EH (cell line): ENCODE results near the gene MFSD11.

ENCODE experiments used
- DNase-seq: peaks from one replicate; pipeline ENCODE4 v3.0.0-alpha.2; 2015; ENCODE audit warnings: low read depth

The MFSD11 gene

GRCh38 chr17:76748657-76749056 lies 10.7 kb downstream of the MFSD11 start:
- no peak for DNase-seq

- no peak for DNase-seq
Measured at GRCh38 chr17:76751416-76751993, 13.6 kb downstream of the MFSD11 start.

DNA sequence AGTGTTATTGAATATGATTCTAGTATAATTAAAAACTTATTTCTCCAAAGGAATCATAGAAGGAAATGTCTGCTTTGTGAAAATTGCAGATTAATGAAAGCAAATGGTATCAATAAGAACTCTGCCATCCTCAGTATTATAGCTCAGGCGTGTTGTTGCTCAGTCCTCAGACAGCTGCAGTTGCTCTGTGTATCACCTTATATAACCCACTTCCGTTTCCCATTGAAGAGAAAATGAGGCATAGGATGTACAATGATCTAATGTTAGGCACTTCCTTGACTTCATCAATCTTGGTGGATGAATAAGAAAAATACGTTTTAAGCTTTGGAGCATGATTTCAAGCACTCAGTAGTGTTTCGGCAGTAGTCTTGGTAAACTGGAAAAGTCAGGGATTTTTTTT lies 14.1 kb downstream of the MFSD11 start:
- no peak for DNase-seq

GRCh38 chr17:76753061-76753961 lies 15.4 kb downstream of the MFSD11 start:
- DNase-seq: no peak

- no peak for DNase-seq
Measured at GRCh38 chr17:76755285-76755684, 17.4 kb downstream of the MFSD11 start.

DNA sequence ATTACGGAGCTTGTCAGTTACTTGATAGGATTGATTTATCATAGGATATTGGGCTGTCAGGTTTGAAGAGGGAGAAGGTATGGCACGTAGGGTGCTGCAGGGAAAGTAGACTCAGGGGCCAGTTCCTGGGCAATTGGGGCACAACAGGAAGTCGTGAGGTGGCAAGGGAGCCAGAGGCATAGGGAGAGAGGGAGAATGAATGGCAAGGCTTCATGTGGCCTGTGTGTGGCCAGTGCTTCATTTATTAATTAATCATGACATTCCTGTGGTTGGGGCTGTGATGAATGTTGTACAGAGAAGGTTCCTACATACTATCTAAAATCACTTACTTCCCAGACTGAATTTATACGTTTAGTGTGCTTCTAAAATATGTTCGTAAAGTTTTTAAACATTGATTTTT lies 19.3 kb downstream of the MFSD11 start:
- peak; percentile 23 for DNase-seq

GRCh38 chr17:76758570-76758969 lies 20.7 kb downstream of the MFSD11 start:
- no peak for DNase-seq

DNA sequence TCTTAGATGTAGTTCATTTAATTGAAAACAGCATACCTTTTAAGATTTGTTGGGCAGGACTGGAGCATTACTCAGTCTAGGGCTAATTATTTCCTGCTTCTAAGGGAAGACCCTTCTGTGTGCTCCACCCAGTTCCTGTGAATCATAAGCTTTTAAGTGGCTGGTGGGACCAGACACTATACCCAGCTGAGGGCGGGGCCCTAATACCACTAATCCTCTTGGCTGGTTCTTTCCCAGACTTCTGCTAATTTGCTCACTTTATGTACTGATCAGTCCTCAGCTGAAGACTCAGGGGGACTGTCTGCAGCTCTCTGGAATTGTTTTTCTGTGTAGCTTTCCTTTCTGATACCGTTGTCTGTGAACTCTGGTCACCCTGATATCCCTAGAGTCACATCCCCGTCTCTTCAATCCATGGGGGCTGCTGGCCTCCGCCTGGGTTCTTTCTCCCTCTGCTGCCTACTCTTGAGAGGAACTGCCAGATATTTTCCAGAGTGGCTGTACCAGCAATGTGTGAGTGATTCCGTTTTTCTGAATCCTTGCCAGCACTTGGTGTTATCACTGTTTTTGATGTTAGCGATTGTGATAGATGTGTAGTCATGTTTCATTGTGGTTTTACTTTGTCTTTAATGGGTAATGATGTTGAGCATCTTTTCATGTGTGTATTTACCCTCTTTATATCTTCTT lies 35.1 kb downstream of the MFSD11 start:
- DNase-seq: peak; percentile 93

DNA sequence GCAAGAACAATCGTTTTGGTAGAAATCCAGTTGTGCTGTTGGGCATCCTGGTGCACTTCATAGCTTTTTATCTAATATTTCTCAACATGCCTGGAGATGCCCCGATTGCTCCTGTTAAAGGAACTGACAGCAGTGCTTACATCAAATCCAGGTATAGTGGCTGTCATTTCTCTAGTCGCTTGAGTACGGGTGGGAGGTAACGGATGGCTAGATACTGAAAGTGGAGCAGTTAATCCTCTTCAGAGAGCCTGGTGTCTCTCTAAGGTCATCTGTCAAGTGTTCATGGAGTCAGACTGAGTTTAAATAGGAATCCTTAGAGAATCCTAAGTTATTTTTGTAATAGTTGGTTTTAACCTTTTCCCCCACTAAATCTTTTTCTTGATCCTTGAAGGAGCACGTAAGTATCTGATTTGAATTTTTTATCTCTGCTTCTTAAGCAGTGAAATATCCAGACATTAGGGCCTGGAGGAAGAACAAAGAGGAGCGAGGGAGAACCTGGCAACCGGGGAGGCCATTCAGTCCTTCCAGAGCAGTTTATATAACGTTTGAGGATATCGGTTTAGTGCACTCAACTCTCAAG lies 37.2 kb downstream of the MFSD11 start:
- DNase-seq: no peak

DNA sequence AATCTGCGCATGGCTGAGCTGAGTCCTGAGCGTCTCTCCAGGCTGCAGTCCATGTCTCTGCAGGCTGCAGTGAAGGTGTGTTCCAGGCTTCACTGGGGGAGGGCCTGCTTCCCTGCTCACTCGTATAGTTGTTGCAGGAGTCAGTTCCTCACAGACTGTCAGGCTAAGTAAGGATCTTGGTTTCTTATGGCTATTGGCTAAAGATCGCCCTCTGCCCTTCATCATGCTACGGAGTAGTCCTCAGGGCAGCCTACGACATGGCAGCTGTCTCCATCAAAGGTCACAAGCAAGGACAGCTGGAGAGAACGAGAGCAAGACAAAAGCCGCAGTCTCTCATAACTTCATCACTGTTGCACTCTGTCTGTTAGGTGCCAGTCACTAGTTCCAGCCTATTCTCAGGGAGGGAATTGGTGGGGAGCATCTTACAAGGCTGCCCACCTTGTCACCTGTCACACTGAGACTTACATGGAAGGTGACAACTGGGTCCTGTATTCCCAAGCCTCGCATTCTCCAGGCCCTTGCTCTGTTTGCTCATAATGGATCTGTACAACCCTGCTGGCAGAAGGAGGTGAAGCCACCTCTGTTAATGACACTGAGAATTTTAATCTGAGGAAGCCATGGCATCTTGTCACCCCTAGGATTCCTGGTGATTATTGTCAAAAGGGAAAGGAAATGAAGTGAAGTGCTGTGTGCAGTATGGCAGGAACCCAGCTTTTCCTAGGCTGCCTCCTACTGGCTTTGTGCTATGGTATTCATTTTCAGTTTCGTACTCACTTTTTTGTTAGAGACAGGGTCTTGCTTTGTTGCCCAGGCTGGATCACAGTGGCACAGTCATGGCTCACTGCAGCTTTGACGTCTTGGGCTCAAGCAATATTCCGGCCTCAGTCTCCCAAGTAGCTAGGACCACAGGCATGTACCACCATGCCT lies 43.4 kb downstream of the MFSD11 start:
- DNase-seq: no peak

- DNase-seq: no peak
Measured at GRCh38 chr17:76783146-76783545, 45.2 kb downstream of the MFSD11 start.

DNA sequence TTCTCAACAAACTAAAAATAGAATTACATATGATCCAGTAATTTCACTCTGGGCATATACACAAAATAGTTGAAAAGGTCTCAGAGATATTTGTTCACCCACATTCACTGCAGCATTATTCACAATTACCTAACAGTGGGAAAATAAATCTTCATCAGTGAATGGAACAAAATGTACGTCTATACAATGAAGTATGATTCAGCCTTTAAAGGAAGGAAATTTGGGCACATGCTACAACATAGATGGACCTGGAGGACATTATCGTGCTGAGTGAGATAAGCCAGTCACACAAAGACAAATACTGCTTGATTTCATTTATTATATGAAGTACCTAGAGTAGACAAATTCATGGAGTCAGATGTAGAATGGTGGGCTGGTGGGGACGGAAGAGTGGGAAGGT lies 47.0 kb downstream of the MFSD11 start:
- DNase-seq: no peak

DNA sequence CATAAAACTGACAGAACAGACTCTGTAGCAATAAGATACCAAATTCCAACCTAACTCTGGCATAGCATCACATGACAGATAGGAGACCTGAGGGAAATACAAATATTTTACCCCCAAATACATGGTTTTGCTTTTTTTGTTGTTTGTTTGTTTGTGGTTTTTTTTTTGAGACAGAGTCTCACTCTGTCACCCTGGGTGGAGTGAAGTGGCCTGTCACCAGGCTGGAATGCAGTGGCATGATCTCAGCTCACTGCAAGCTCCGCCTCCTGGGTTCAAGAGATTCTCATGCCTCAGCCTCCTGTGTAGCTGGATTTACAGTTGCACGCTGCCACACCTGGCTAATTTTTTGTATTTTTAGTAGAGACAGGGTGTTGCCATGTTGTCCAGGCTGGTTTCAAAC lies 49.9 kb downstream of the MFSD11 start:
- peak; percentile 32 for DNase-seq

- DNase-seq: peak; percentile 45
Measured at GRCh38 chr17:76789235-76789788, 51.4 kb downstream of the MFSD11 start.

DNA sequence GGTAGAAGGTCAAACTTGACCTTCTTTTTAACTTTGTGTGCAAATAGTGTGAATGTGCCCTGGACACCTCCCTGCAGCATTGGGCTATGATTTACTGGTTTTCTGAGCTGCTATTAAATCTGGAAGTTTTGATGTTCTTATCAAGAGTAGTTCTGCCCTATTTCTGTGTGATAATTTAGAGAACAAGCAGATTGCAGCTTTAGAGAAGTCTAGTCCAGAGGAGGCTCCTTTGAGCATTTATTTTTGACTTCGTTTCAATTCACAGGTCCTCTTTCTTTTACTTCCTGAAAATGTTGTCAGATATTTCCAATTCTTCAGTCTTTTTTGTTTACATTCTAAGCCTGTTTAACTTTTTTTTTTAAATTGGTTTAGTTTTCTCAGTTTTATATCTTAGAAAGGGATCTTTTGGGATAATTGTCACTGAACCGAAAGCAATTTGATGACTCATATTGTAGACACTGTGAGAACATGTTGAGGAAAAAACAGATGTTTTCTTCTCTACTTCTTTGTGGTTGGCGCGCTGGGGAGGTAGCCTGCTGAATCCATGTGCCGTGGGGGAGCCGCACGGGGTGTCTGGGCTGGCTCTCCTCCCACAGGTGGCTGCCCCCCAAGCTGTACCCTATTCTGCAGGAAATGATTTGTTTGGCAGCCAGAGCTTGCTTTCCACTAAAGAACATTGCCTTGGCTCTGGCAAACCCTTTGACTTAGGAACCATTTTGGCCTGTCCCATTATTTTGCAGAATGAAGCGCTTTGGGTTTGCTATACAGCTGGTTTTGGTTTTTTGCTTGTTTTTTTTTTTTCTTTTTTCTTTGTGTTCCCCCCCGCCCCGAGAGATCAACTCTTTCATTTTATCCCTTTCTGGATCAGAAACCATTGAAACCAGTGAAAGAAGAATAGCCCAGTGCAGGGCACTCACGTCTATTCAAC lies 53.4 kb downstream of the MFSD11 start:
- DNase-seq: peak; percentile 83

GRCh38 chr17:76792348-76792747 lies 54.4 kb downstream of the MFSD11 start:
- no peak for DNase-seq

GRCh38 chr17:76793775-76794174 lies 55.9 kb downstream of the MFSD11 start:
- peak; percentile 55 for DNase-seq

DNA sequence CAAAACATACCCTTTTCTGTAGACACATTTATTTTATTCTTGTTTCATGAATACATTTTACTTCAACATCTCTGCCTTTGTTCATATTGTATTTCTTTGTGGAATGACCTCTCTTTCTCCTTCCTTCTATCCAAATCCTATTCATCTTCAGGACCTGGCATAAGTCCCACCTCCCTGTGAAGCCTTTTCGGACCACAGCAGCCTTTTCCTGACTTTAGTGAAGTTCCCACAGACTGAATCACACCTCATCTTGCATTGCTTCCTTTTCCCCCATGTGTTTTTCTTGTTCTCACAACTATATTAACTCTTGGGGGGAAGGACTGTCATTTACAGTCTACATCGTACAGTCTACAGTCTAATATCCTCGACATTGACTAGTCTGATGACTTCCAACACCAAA lies 58.2 kb downstream of the MFSD11 start:
- DNase-seq: peak; percentile 15

DNA sequence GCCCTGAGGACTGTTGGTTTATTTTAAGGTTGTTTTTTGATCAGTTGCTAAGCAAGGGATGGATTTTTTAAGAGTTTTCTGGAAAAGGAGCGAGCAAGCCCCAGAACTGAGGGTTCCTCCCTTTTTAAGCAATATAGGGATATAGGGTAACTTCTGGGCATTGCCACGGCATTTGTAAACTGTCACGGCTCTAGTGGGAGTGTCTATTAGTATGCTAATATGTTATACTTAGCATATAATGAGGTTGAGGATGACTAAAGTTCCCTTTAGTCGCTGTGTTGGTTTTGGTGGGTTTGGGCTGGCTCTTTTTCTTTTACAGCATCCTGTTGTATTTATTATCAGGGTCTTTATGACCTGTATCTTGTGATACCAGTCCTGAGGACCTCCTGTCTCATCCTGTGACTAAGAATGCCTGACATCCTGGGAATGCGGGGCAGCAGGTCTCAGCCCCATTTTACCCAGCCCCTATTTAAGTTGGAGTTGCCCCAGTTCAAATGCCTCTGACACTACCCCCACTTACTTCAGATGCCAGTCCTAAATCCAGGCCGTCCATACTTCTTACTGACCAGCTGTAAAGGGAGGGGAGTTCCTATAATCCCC lies 59.4 kb downstream of the MFSD11 start:
- DNase-seq: no peak

DNA sequence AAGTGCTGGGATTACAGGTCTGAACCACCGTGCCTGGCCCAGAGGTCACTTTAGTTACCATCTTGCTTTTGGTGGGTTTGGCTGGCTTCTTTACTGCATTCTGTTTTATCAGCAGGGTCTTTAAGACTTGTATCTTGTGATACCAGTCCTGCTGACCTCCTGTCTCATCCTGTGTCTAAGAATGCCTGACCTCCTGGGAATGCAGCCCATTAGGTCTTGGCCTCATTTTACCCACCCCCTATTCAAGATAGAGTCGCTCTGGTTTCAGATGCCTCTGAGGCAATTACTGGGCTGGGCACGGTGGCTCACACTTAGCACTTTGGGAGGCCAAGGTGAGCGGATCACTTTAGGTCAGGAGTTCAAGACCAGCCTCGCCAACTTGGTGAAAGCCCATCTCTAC lies 63.8 kb downstream of the MFSD11 start:
- DNase-seq: no peak
